CD4-positive, CD25-positive, alpha-beta regulatory T cell (primary cell): ENCODE measurements around the gene GRIK1. TPM values are rescaled to one million over a fixed set of nuclear protein-coding genes. Genes with fewer than 3 reads are reported as not detected.
"Not testable (repeated sequence)": the region's sequence is repeated elsewhere in the genome, so short reads cannot be mapped to it uniquely, and the experiment has no call there.

Source experiments
- ATAC-seq, 2 donors: fragments of 150-1000 bp; cut with Tn5 transposase; one replicate each; pipeline ENCODE4 v1.10.0; 2021; ENCODE audit warnings: low read depth in 2 of 2, moderate number of reproducible peaks in 2 of 2, moderate library complexity in 1 of 2
- DNase-seq, 3 donors: peaks; one replicate each; pipeline versions ENCODE4 v3.0.0 to v3.0.0-alpha.2; 2012 to 2022; ENCODE audit warnings: mixed read lengths in 1 of 3
- H3K27ac ChIP-seq: one replicate; pipeline ENCODE4 v1.7.0; 2013; ENCODE audit warnings: mild to moderate bottlenecking, low read length; ENCODE audit not compliant: insufficient read depth, poor library complexity, severe bottlenecking
- H3K27me3 ChIP-seq: one replicate; pipeline ENCODE4 v1.7.0; 2013; ENCODE audit warnings: low read length; ENCODE audit not compliant: control insufficient read depth, insufficient read depth
- H3K36me3 ChIP-seq: one replicate; pipeline ENCODE4 v1.7.0; 2013; ENCODE audit warnings: mild to moderate bottlenecking, low read length, moderate library complexity; ENCODE audit not compliant: control insufficient read depth, insufficient read depth
- H3K4me1 ChIP-seq: 2 replicates; pipeline ENCODE4 v1.7.0; 2013; ENCODE audit warnings: mild to moderate bottlenecking, low read length; ENCODE audit not compliant: insufficient read depth, control insufficient read depth, poor library complexity, severe bottlenecking
- H3K4me3 ChIP-seq: one replicate; pipeline ENCODE4 v1.7.0; 2013; ENCODE audit warnings: low read depth, mild to moderate bottlenecking, low read length, moderate library complexity
- H3K9me3 ChIP-seq, 2 experiments: 1 replicate in 1 of 2; 2 replicates in 1 of 2; pipeline ENCODE4 v1.7.0; 2013; ENCODE audit warnings: low read length in 2 of 2, mild to moderate bottlenecking in 1 of 2, moderate library complexity in 1 of 2; ENCODE audit not compliant: control insufficient read depth in 2 of 2
- H3K27ac Mint-ChIP-seq, 3 donors: one replicate each; pipeline ENCODE4 v1.8.0; 2020 to 2022; ENCODE audit warnings: mild to moderate bottlenecking in 3 of 3, mixed read lengths in 3 of 3, moderate library complexity in 2 of 3
- H3K27me3 Mint-ChIP-seq: one replicate; pipeline ENCODE4 v1.8.0; 2022; ENCODE audit warnings: mild to moderate bottlenecking, mixed read lengths
- H3K36me3 Mint-ChIP-seq: one replicate; pipeline ENCODE4 v1.8.0; 2020; ENCODE audit warnings: mixed read lengths
- H3K4me1 Mint-ChIP-seq, 4 donors: one replicate each; pipeline ENCODE4 v1.8.0; 2020 to 2022; ENCODE audit warnings: mixed read lengths in 4 of 4, mild to moderate bottlenecking in 1 of 4
- H3K4me3 Mint-ChIP-seq, 4 donors: one replicate each; pipeline ENCODE4 v1.8.0; 2020 to 2022; ENCODE audit warnings: mild to moderate bottlenecking in 4 of 4, mixed read lengths in 4 of 4, moderate library complexity in 3 of 4
- H3K9me3 Mint-ChIP-seq, 7 donors: one replicate each; pipeline ENCODE4 v1.8.0; 2020 to 2022; ENCODE audit warnings: mixed read lengths in 7 of 7, mild to moderate bottlenecking in 3 of 7, moderate library complexity in 2 of 7
- polyA plus RNA-seq, 4 donors: library from polyadenylated mRNA; unstranded; fragments of 300-500 nt; fragmentation: Illumina TruSeq; gene quantifications; one replicate each; pipeline ENCODE4 v1.2.3, GENCODE V29; 2021
- total RNA-seq: library from RNA; stranded (reverse); gene quantifications from one replicate; pipeline ENCODE4 v1.2.3, GENCODE V29; 2022

The GRIK1 gene
- total and polyA plus RNA-seq, 5 donors from 2014 or later: 0.06 TPM; not detected in 4

GRCh38 chr21:29958035-29958434 is 18.2 kb upstream of the GRIK1 start:
- not testable (repeated sequence) for DNase-seq, H3K27ac Mint-ChIP-seq, H3K9me3 Mint-ChIP-seq, H3K27me3 ChIP-seq, ATAC-seq, H3K4me1 Mint-ChIP-seq, H3K9me3 ChIP-seq, H3K4me3 ChIP-seq, H3K27me3 Mint-ChIP-seq, H3K4me1 ChIP-seq, H3K36me3 ChIP-seq, H3K36me3 Mint-ChIP-seq, H3K4me3 Mint-ChIP-seq, H3K27ac ChIP-seq

GRCh38 chr21:29953690-29954089 is 13.9 kb upstream of the GRIK1 start:
- H3K36me3 ChIP-seq: no peaks in the 10 kb centered on the region
- ATAC-seq (no peak), DNase-seq (no peak)
- Mint-ChIP-seq H3K27me3 (peaks cover 4% of the 10 kb centered on the region), H3K36me3 (no peaks in the 10 kb centered on the region), H3K4me3 (no peak overlapping the region), H3K4me1 (no peaks in the 10 kb centered on the region), H3K27ac (peak overlapping the region in 1 of 3 donors; percentile 39), H3K9me3 (peaks cover 0 to 3% (median 0%) of the 10 kb centered on the region in 7 donors)
- H3K27ac ChIP-seq: no peak overlapping the region
- H3K4me1 ChIP-seq: no peaks in the 10 kb centered on the region
- no peak overlapping the region for H3K4me3 ChIP-seq
- no peaks in the 10 kb centered on the region for H3K27me3 ChIP-seq
- no peaks in the 10 kb centered on the region for H3K9me3 ChIP-seq

DNA sequence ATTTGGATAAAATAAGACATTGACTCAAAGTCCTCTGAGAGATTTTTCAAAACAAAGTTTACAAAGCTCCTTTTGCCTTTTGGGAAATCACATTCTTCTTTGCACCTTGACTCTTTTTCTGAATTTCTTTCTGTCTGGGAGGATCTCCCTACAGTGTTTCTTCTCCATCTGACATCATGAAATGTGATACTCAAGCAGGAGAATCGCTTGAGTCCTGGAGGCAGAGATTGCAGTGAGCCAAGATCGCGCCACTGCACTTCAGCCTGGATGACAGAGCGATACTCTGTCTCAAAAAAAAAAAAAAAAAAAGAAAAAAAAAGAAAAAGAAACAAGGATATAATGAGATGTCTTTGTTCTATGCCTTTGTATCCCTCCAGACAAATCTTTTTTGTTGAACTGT is 13.3 kb upstream of the GRIK1 start:
- Mint-ChIP-seq H3K36me3 (no peaks in the 10 kb centered on the region), H3K9me3 (peaks cover 0 to 1% (median 0%) of the 10 kb centered on the region in 7 donors), H3K27ac (no peak overlapping the region), H3K4me3 (no peak overlapping the region), H3K27me3 (peaks cover 5% of the 10 kb centered on the region), H3K4me1 (no peaks in the 10 kb centered on the region)
- no peaks in the 10 kb centered on the region for H3K9me3 ChIP-seq
- DNase-seq (no peak), ATAC-seq (no peak)
- H3K36me3 ChIP-seq: no peaks in the 10 kb centered on the region
- H3K27me3 ChIP-seq: no peaks in the 10 kb centered on the region
- no peaks in the 10 kb centered on the region for H3K4me1 ChIP-seq
- no peak overlapping the region for H3K27ac ChIP-seq
- no peak overlapping the region for H3K4me3 ChIP-seq

GRCh38 chr21:29951911-29952310 is 12.1 kb upstream of the GRIK1 start:
- ATAC-seq: no peak
- Histone ChIP-seq H3K27me3 (no peaks in the 10 kb centered on the region), H3K36me3 (no peaks in the 10 kb centered on the region), H3K4me1 (no peaks in the 10 kb centered on the region), H3K4me3 (no peak overlapping the region), H3K27ac (no peak overlapping the region), H3K9me3 (no peaks in the 10 kb centered on the region)
- no peak for DNase-seq
- Mint-ChIP-seq H3K36me3 (no peaks in the 10 kb centered on the region), H3K4me3 (no peak overlapping the region), H3K27me3 (peaks cover 5% of the 10 kb centered on the region), H3K27ac (no peak overlapping the region), H3K9me3 (peaks cover 0 to 1% (median 0%) of the 10 kb centered on the region in 7 donors), H3K4me1 (no peaks in the 10 kb centered on the region)

DNA sequence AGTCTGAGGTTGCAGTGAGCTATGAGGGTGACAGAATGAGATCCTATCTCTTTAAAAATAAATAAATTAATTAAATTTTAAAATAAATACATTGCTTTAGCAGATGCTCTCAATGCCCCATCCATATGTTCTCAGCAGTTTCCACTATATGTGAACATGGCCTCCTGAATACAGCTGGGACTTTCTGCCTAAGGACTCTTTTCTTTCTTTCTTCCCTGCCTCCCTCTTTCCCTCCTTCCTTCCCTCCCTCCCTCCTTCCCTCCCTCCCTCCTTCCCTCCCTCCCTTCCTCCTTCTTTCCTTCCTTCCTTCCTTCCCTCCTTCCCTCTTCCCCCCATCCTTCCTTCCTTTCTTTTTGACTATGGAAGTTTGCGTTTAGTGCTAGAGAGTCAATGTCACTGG is 10.2 kb upstream of the GRIK1 start:
- Histone ChIP-seq H3K27ac (no peak overlapping the region), H3K36me3 (no peaks in the 10 kb centered on the region), H3K4me3 (no peak overlapping the region), H3K9me3 (no peaks in the 10 kb centered on the region), H3K4me1 (no peaks in the 10 kb centered on the region), H3K27me3 (no peaks in the 10 kb centered on the region)
- no peak overlapping the region for H3K27ac Mint-ChIP-seq
- H3K9me3 Mint-ChIP-seq: peaks cover 0 to 4% (median 0%) of the 10 kb centered on the region in 7 donors
- no peaks in the 10 kb centered on the region for H3K36me3 Mint-ChIP-seq
- H3K4me1 Mint-ChIP-seq: no peaks in the 10 kb centered on the region
- ATAC-seq: no peak
- H3K4me3 Mint-ChIP-seq: no peak overlapping the region
- DNase-seq: no peak
- H3K27me3 Mint-ChIP-seq: peaks cover 6% of the 10 kb centered on the region

- H3K9me3 Mint-ChIP-seq: peaks cover 0 to 7% (median 1%) of the 10 kb centered on the region in 7 donors
- ATAC-seq: no peak
- no peaks in the 10 kb centered on the region for H3K36me3 Mint-ChIP-seq
These were observed 7.3 kb upstream of the GRIK1 start for GRCh38 chr21:29947119-29947518.

GRCh38 chr21:29943885-29944284 is 4.1 kb upstream of the GRIK1 start:
- Histone ChIP-seq H3K4me1 (no peaks in the 10 kb centered on the region), H3K27me3 (peaks cover 1% of the 10 kb centered on the region), H3K36me3 (no peaks in the 10 kb centered on the region), H3K4me3 (no peak overlapping the region), H3K27ac (no peak overlapping the region), H3K9me3 (no peaks in the 10 kb centered on the region)
- DNase-seq (no peak), ATAC-seq (no peak)
- Mint-ChIP-seq H3K36me3 (no peaks in the 10 kb centered on the region), H3K27me3 (peaks cover 22% of the 10 kb centered on the region), H3K4me3 (no peak overlapping the region), H3K4me1 (peaks cover 0 to 5% (median 3%) of the 10 kb centered on the region in 4 donors), H3K9me3 (peaks cover 0 to 9% (median 2%) of the 10 kb centered on the region in 7 donors), H3K27ac (peak overlapping the region in 1 of 3 donors; percentile 52)

More at GRCh38 chr21:29947119-29947518, 7.3 kb upstream of the GRIK1 start:
- no peaks in the 10 kb centered on the region for H3K4me1 Mint-ChIP-seq
- no peak for DNase-seq
- Histone ChIP-seq H3K4me1 (no peaks in the 10 kb centered on the region), H3K36me3 (no peaks in the 10 kb centered on the region), H3K27ac (no peak overlapping the region), H3K27me3 (no peaks in the 10 kb centered on the region), H3K9me3 (no peaks in the 10 kb centered on the region), H3K4me3 (no peak overlapping the region)
- no peak overlapping the region for H3K4me3 Mint-ChIP-seq
- peaks cover 9% of the 10 kb centered on the region for H3K27me3 Mint-ChIP-seq
- no peak overlapping the region for H3K27ac Mint-ChIP-seq

DNA sequence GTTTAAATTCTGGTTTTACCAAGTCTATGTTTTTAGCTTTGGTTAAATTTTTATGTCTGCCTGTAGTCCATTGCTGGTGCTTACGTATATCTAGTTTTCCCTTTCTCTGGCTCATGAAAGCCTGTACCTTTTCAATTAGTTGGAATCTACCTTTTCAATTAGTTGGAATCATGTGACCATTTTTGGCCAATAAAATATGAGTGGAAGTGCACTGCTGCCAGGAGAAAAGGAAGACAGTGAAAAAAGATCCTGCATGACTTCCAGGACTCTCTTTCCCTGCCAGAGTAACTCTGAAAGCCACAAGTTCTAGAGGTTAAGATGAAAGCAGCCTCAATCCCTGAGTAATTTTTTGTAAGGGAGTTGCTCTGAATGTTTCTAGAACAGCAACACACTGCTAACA is 2.2 kb upstream of the GRIK1 start:
- no peak for ATAC-seq
- Mint-ChIP-seq H3K4me3 (no peak overlapping the region), H3K36me3 (no peaks in the 10 kb centered on the region), H3K9me3 (peaks cover 0 to 11% (median 4%) of the 10 kb centered on the region in 7 donors), H3K27me3 (peaks cover 28% of the 10 kb centered on the region), H3K27ac (no peak overlapping the region), H3K4me1 (peaks cover 0 to 5% (median 3%) of the 10 kb centered on the region in 4 donors)
- Histone ChIP-seq H3K27me3 (peaks cover 9% of the 10 kb centered on the region), H3K27ac (no peak overlapping the region), H3K36me3 (no peaks in the 10 kb centered on the region), H3K4me1 (no peaks in the 10 kb centered on the region), H3K9me3 (no peaks in the 10 kb centered on the region), H3K4me3 (no peak overlapping the region)
- DNase-seq: no peak
